Measurements from ENCODE around the gene TXNRD3. TPM values are rescaled to one million over a fixed set of nuclear protein-coding genes. Genes with fewer than 3 reads are reported as not detected.

Gene TXNRD3
- polyA plus RNA-seq, 1 donor (not counting 4 experiments of a cell fraction or from before 2014, with no cell fraction given): 9.7 TPM

GRCh38 chr3:126664591-126665214, 9.8 kb upstream of the TXNRD3 start:
- H4K20me1 ChIP-seq (ENCODE audit: control insufficient read depth, extremely low read depth, insufficient read depth, low read length): no peaks in the 10 kb centered on the region
- H3K4me3 ChIP-seq (ENCODE audit: control insufficient read depth in 2 of 3, extremely low read depth in 1 of 3, insufficient read depth in 2 of 3, low read depth in 1 of 3, low read length in 3 of 3): no peak overlapping the region
- peaks cover 40% of the 10 kb centered on the region for H3K27me3 ChIP-seq (ENCODE audit: control insufficient read depth, extremely low read depth, insufficient read depth, low read length)
- no peak for TF ChIP-seq CTCF (optimal IDR thresholded peaks at IDR 0.05 in 1 of 3, IDR thresholded peaks at IDR 0.05 in 1 of 3, conservative IDR thresholded peaks at IDR 0.05 in 1 of 3; ENCODE audit: extremely low read depth in 1 of 3, insufficient read depth in 2 of 3, low read length in 3 of 3)
- TF ChIP-seq EZH2 (IDR thresholded peaks at IDR 0.05; ENCODE audit: low read length): no peak
- H3K4me2 ChIP-seq (ENCODE audit: control insufficient read depth, extremely low read depth, insufficient read depth, low read depth, low read length): no peak overlapping the region
- H3K36me3 ChIP-seq (ENCODE audit: control insufficient read depth in 2 of 2, extremely low read depth in 1 of 2, insufficient read depth in 2 of 2, low read length in 2 of 2): no peaks in the 10 kb centered on the region
- FAIRE-seq: no peak
- DNase-seq (ENCODE audit: low read depth, low spot score): no peak
- no peak overlapping the region for H3K27ac ChIP-seq (ENCODE audit: control insufficient read depth, insufficient read depth, low read length)
- no peaks in the 10 kb centered on the region for H3K9me1 ChIP-seq (ENCODE audit: control insufficient read depth, extremely low read depth, insufficient read depth, low read length)
- no peaks in the 10 kb centered on the region for H3K79me2 ChIP-seq (ENCODE audit: control insufficient read depth, insufficient read depth, low read length)
- no peak overlapping the region for H3K9ac ChIP-seq (ENCODE audit: control insufficient read depth, extremely low read depth, insufficient read depth, low read length)
- no peaks in the 10 kb centered on the region for H3K4me1 ChIP-seq (ENCODE audit: control insufficient read depth, extremely low read depth, insufficient read depth, low read length)
- dilution Hi-C loops (cut with MboI; ENCODE audit: extremely low pct_ligation_motif_present, low sequenced_read_pairs): no loop called here
- no peaks in the 10 kb centered on the region for H3K9me3 ChIP-seq (ENCODE audit: control insufficient read depth, low read depth, low read length)
- no peak overlapping the region for H2AFZ ChIP-seq (ENCODE audit: control insufficient read depth, low read length)

- H3K79me2 ChIP-seq (ENCODE audit: control insufficient read depth, insufficient read depth, low read length): no peaks in the 10 kb centered on the region
- no peaks in the 10 kb centered on the region for H3K36me3 ChIP-seq (ENCODE audit: control insufficient read depth in 2 of 2, extremely low read depth in 1 of 2, insufficient read depth in 2 of 2, low read length in 2 of 2)
- H3K9ac ChIP-seq (ENCODE audit: control insufficient read depth, extremely low read depth, insufficient read depth, low read length): no peak overlapping the region
- no peaks in the 10 kb centered on the region for H4K20me1 ChIP-seq (ENCODE audit: control insufficient read depth, extremely low read depth, insufficient read depth, low read length)
- no peak overlapping the region for H3K4me3 ChIP-seq (ENCODE audit: control insufficient read depth in 2 of 3, extremely low read depth in 1 of 3, insufficient read depth in 2 of 3, low read depth in 1 of 3, low read length in 3 of 3)
- no peaks in the 10 kb centered on the region for H3K9me1 ChIP-seq (ENCODE audit: control insufficient read depth, extremely low read depth, insufficient read depth, low read length)
- TF ChIP-seq EZH2 (IDR thresholded peaks at IDR 0.05; ENCODE audit: low read length) (no peak), CTCF (optimal IDR thresholded peaks at IDR 0.05 in 1 of 3, IDR thresholded peaks at IDR 0.05 in 1 of 3, conservative IDR thresholded peaks at IDR 0.05 in 1 of 3; ENCODE audit: extremely low read depth in 1 of 3, insufficient read depth in 2 of 3, low read length in 3 of 3) (no peak)
- H3K9me3 ChIP-seq (ENCODE audit: control insufficient read depth, low read depth, low read length): no peaks in the 10 kb centered on the region
- H3K4me2 ChIP-seq (ENCODE audit: control insufficient read depth, extremely low read depth, insufficient read depth, low read depth, low read length): no peak overlapping the region
- DNase-seq (ENCODE audit: low read depth, low spot score) (no peak), FAIRE-seq (no peak)
- no peaks in the 10 kb centered on the region for H3K4me1 ChIP-seq (ENCODE audit: control insufficient read depth, extremely low read depth, insufficient read depth, low read length)
- peaks cover 44% of the 10 kb centered on the region for H3K27me3 ChIP-seq (ENCODE audit: control insufficient read depth, extremely low read depth, insufficient read depth, low read length)
- H3K27ac ChIP-seq (ENCODE audit: control insufficient read depth, insufficient read depth, low read length): no peak overlapping the region
- dilution Hi-C loops (cut with MboI; ENCODE audit: extremely low pct_ligation_motif_present, low sequenced_read_pairs): no loop called here
- H2AFZ ChIP-seq (ENCODE audit: control insufficient read depth, low read length): no peak overlapping the region
Measured at GRCh38 chr3:126663750-126664149, 8.8 kb upstream of the TXNRD3 start.

Data from keratinocyte (primary cell).